ENCODE results near the gene BRD9.

- TF ChIP-seq POLR2A (IDR thresholded peaks at IDR 0.05) (no peak), CTCF (IDR thresholded peaks at IDR 0.05) (no peak)
These were observed 6.6 kb downstream of the BRD9 start for GRCh38 chr5:886036-886435.

All from right lobe of liver (tissue), 4 donors.